ENCODE results near the gene POLR2F.

The POLR2F gene

DNA sequence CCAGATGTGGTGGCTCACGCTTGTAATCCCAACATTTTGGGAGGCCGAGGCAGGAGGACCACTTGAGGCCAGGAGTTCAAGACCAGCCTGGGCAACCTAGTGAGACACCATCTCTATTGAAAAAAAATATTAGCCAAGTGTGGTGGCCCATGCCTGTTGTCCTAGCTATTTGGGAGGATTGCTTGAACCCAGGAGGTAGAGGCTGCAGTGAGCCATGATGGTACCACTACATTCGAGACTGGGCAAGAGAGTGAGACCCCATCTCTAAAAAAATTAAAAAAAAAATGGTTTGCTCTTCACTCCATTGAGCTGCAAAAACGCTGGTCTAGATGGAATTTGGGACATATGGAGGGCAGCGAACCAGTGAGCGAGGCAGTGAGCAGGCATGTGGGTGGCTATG, 52.4 kb downstream of the POLR2F start:
- no peaks in the 10 kb centered on the region for H3K27me3 ChIP-seq (ENCODE audit: control insufficient read depth, low read length)
- H3K9me2 ChIP-seq (replicated peaks; ENCODE audit: control insufficient read depth, low read length) = no peaks in the 10 kb centered on the region
- no peak for TF ChIP-seq EZH2phosphoT487 (IDR thresholded peaks at IDR 0.05; ENCODE audit: borderline replicate concordance, low read length)
- no peak for TF ChIP-seq CTCF (IDR thresholded peaks at IDR 0.05; ENCODE audit: low read depth, low read length, poor library complexity, severe bottlenecking)
- H3K4me2 ChIP-seq (ENCODE audit: low read length) = no peak overlapping the region
- H4K20me1 ChIP-seq (ENCODE audit: control insufficient read depth, insufficient read depth, low read depth, low read length) = no peaks in the 10 kb centered on the region
- no peaks in the 10 kb centered on the region for H3K79me2 ChIP-seq (ENCODE audit: control insufficient read depth, low read length)
- no peak overlapping the region for H3K4me3 ChIP-seq (ENCODE audit: low read length)
- H3F3A ChIP-seq (ENCODE audit: control insufficient read depth, insufficient read depth) = no peaks in the 10 kb centered on the region
- H3K9me3 ChIP-seq (ENCODE audit: control insufficient read depth, insufficient read depth, low read length) = no peaks in the 10 kb centered on the region
- H3K36me3 ChIP-seq (ENCODE audit: control insufficient read depth, low read length) = no peaks in the 10 kb centered on the region
- H3K27ac ChIP-seq (ENCODE audit: low read depth, low read length) = no peak overlapping the region
- H3K4me1 ChIP-seq (ENCODE audit: control insufficient read depth, low read length) = no peaks in the 10 kb centered on the region

DNA sequence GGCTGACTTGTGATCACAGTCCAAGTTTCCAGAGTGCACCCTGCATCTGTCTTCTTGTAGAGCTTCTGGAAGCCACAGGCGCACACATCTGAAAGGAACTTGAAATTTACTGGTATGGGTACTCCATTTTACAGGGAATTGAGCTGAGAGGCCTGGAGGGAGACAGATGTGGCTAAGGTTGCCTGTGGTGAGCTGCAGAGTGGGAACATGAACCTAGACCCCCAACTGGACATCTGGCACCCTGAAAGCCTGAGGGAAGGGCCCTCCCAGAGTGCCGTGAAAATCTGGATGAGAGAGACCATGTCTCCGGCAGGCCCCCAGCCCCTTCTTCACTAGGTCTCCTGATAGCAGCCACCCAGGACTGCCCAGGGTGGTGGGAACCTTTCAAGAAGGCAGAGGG, 53.4 kb downstream of the POLR2F start:
- Histone ChIP-seq H3K36me3 (ENCODE audit: control insufficient read depth, low read length) (no peaks in the 10 kb centered on the region), H3F3A (ENCODE audit: control insufficient read depth, insufficient read depth) (no peaks in the 10 kb centered on the region), H3K4me3 (ENCODE audit: low read length) (no peak overlapping the region), H3K27me3 (ENCODE audit: control insufficient read depth, low read length) (0 out of 2 replicates have a peak, but pooled peaks cover 2% of the 10 kb centered on the region), H3K4me1 (ENCODE audit: control insufficient read depth, low read length) (no peaks in the 10 kb centered on the region), H4K20me1 (ENCODE audit: control insufficient read depth, insufficient read depth, low read depth, low read length) (no peaks in the 10 kb centered on the region), H3K27ac (ENCODE audit: low read depth, low read length) (no peak overlapping the region), H3K4me2 (ENCODE audit: low read length) (no peak overlapping the region), H3K9me2 (replicated peaks; ENCODE audit: control insufficient read depth, low read length) (no peaks in the 10 kb centered on the region), H3K9me3 (ENCODE audit: control insufficient read depth, insufficient read depth, low read length) (no peaks in the 10 kb centered on the region), H3K79me2 (ENCODE audit: control insufficient read depth, low read length) (no peaks in the 10 kb centered on the region)
- TF ChIP-seq CTCF (IDR thresholded peaks at IDR 0.05; ENCODE audit: low read depth, low read length, poor library complexity, severe bottlenecking) = no peak
- no peak for TF ChIP-seq EZH2phosphoT487 (IDR thresholded peaks at IDR 0.05; ENCODE audit: borderline replicate concordance, low read length)

- Histone ChIP-seq H3K36me3 (ENCODE audit: control insufficient read depth, low read length) (no peaks in the 10 kb centered on the region), H3F3A (ENCODE audit: control insufficient read depth, insufficient read depth) (no peaks in the 10 kb centered on the region), H3K9me3 (ENCODE audit: control insufficient read depth, insufficient read depth, low read length) (no peaks in the 10 kb centered on the region), H3K9me2 (replicated peaks; ENCODE audit: control insufficient read depth, low read length) (no peaks in the 10 kb centered on the region), H4K20me1 (ENCODE audit: control insufficient read depth, insufficient read depth, low read depth, low read length) (no peaks in the 10 kb centered on the region), H3K79me2 (ENCODE audit: control insufficient read depth, low read length) (no peaks in the 10 kb centered on the region), H3K4me1 (ENCODE audit: control insufficient read depth, low read length) (no peaks in the 10 kb centered on the region), H3K4me3 (ENCODE audit: low read length) (no peak overlapping the region), H3K27me3 (ENCODE audit: control insufficient read depth, low read length) (peaks cover 4% of the 10 kb centered on the region), H3K4me2 (ENCODE audit: low read length) (no peak overlapping the region), H3K27ac (ENCODE audit: low read depth, low read length) (no peak overlapping the region)
- TF ChIP-seq EZH2phosphoT487 (IDR thresholded peaks at IDR 0.05; ENCODE audit: borderline replicate concordance, low read length) (no peak), CTCF (IDR thresholded peaks at IDR 0.05; ENCODE audit: low read depth, low read length, poor library complexity, severe bottlenecking) (no peak)
These were observed 53.9 kb downstream of the POLR2F start for GRCh38 chr22:38007330-38007902.

Measured in DOHH2 (cell line).